ENCODE measurements around the gene KTI12.

DNA sequence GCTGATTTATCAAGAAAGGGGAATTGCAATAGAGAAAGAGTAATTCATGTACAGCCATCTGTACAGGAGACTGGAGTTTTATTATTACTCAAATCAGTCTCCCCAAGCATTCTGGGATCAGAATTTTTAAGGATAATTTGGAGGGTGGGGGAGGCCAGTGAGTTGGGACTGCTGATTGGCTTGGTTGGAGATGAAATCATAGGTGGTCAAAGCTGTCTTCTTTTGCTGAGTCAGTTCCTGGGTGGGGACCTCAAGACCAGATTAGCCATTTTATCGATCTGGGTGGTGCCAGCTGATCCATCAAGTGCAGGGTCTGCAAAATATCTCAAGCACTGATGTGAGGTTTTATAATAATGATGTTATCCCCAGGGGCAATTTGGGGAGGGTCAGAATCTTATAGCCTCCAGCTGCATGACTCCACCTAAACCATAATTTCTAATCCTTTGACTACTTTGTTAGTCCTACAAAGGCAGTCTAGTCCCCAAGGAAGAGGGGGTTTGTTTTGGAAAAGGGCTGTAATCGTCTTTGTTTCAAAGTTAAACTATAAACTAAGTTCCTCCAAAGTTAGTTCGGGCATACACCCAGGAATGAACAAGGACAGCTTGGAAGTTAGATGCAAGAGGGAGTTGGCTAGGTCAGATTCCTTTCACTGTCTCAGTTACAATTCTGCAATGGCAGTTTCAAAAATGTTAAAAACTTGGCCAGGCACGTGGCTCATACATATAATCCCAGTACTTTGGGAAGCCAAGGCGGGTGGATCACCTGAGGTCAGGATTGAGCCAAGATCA lies 26.2 kb downstream of the KTI12 start:
- TF ChIP-seq, protein P1, sequence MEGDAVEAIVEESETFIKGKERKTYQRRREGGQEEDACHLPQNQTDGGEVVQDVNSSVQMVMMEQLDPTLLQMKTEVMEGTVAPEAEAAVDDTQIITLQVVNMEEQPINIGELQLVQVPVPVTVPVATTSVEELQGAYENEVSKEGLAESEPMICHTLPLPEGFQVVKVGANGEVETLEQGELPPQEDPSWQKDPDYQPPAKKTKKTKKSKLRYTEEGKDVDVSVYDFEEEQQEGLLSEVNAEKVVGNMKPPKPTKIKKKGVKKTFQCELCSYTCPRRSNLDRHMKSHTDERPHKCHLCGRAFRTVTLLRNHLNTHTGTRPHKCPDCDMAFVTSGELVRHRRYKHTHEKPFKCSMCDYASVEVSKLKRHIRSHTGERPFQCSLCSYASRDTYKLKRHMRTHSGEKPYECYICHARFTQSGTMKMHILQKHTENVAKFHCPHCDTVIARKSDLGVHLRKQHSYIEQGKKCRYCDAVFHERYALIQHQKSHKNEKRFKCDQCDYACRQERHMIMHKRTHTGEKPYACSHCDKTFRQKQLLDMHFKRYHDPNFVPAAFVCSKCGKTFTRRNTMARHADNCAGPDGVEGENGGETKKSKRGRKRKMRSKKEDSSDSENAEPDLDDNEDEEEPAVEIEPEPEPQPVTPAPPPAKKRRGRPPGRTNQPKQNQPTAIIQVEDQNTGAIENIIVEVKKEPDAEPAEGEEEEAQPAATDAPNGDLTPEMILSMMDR (IDR thresholded peaks at IDR 0.05; ENCODE audit: insufficient read depth, low read length): no peak
- TF ChIP-seq SPI1 (IDR thresholded peaks at IDR 0.05; ENCODE audit: borderline replicate concordance, low read depth): no peak
- TF ChIP-seq POLR2AphosphoS5 (IDR thresholded peaks at IDR 0.05; ENCODE audit: low read depth): no peak
- TF ChIP-seq, protein P2, sequence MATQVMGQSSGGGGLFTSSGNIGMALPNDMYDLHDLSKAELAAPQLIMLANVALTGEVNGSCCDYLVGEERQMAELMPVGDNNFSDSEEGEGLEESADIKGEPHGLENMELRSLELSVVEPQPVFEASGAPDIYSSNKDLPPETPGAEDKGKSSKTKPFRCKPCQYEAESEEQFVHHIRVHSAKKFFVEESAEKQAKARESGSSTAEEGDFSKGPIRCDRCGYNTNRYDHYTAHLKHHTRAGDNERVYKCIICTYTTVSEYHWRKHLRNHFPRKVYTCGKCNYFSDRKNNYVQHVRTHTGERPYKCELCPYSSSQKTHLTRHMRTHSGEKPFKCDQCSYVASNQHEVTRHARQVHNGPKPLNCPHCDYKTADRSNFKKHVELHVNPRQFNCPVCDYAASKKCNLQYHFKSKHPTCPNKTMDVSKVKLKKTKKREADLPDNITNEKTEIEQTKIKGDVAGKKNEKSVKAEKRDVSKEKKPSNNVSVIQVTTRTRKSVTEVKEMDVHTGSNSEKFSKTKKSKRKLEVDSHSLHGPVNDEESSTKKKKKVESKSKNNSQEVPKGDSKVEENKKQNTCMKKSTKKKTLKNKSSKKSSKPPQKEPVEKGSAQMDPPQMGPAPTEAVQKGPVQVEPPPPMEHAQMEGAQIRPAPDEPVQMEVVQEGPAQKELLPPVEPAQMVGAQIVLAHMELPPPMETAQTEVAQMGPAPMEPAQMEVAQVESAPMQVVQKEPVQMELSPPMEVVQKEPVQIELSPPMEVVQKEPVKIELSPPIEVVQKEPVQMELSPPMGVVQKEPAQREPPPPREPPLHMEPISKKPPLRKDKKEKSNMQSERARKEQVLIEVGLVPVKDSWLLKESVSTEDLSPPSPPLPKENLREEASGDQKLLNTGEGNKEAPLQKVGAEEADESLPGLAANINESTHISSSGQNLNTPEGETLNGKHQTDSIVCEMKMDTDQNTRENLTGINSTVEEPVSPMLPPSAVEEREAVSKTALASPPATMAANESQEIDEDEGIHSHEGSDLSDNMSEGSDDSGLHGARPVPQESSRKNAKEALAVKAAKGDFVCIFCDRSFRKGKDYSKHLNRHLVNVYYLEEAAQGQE (IDR thresholded peaks at IDR 0.05; ENCODE audit: insufficient replicate concordance, low read depth): no peak
- TF ChIP-seq GABPA (IDR thresholded peaks at IDR 0.05; ENCODE audit: low read depth): no peak
